Measurements from ENCODE around the gene SLITRK1.

Gene SLITRK1

DNA sequence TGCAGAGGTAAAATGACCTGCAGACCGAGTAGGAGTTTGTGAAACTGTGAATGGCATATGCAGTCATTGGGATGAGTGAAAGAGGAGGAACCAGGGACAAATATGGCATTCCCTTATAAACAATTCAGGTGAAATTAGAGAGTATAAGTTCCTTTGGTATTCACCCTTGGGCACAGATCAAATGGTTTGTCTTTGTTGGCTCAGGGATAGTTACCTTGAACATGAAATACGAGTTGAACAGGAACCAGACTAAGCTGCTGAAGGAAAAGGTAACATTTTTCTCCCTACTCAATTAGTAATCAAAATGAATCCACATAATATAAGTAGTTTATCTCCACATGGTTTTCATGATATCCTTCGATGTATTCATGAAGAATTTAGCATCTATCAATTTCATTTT is 50.5 kb downstream of the SLITRK1 start:
- H3K4me3 ChIP-seq (ENCODE audit: insufficient read depth in 1 of 2, low read depth in 1 of 2, low read length in 2 of 2): no peak overlapping the region
- no peak for DNase-seq
- H3K23ac ChIP-seq (ENCODE audit: low read length in 2 of 2): no peak overlapping the region
- no peak overlapping the region for H2AK5ac ChIP-seq (ENCODE audit: low read length, severe bottlenecking)
- no peak overlapping the region for H3K4ac ChIP-seq (ENCODE audit: low read depth in 1 of 2, low read length in 2 of 2)
- no peak overlapping the region for H3K4me2 ChIP-seq (ENCODE audit: low read length, poor library complexity, severe bottlenecking)
- no peaks in the 10 kb centered on the region for H3K4me1 ChIP-seq (ENCODE audit: control insufficient read depth, insufficient read depth, low read depth, low read length)
- no peak overlapping the region for H2AFZ ChIP-seq (ENCODE audit: low read depth, low read length)
- H4K8ac ChIP-seq (ENCODE audit: low read length): no peak overlapping the region
- no peak overlapping the region for H3K18ac ChIP-seq (ENCODE audit: low read depth in 1 of 2, low read length in 2 of 2)
- H3K79me1 ChIP-seq (replicated peaks; ENCODE audit: low read length, poor library complexity, severe bottlenecking): no peaks in the 10 kb centered on the region
- H2BK5ac ChIP-seq (ENCODE audit: low read depth, low read length, poor library complexity, severe bottlenecking): no peak overlapping the region
- H3K27me3 ChIP-seq (ENCODE audit: control insufficient read depth in 1 of 2, insufficient read depth in 1 of 2, low read length in 2 of 2): no peaks in the 10 kb centered on the region
- no peak overlapping the region for H2BK120ac ChIP-seq (ENCODE audit: low read depth, low read length)
- 79% methylated on average over 3 of the region's 3 CpGs for WGBS
- no peaks in the 10 kb centered on the region for H3K36me3 ChIP-seq (ENCODE audit: control insufficient read depth in 1 of 2, insufficient read depth in 2 of 2, low read depth in 1 of 2, low read length in 2 of 2)
- H4K91ac ChIP-seq (ENCODE audit: low read length): no peak overlapping the region
- H3K27ac ChIP-seq (ENCODE audit: low read length, poor library complexity, severe bottlenecking): no peak overlapping the region
- H3K14ac ChIP-seq (ENCODE audit: low read length in 2 of 2): no peak overlapping the region
- no peak overlapping the region for H2BK15ac ChIP-seq (ENCODE audit: low read depth, poor library complexity, severe bottlenecking)
- no peak overlapping the region for H3K9ac ChIP-seq (ENCODE audit: low read length)
- H3K9me3 ChIP-seq (ENCODE audit: control insufficient read depth, low read length): peaks cover 2% of the 10 kb centered on the region
- no peak overlapping the region for H2BK12ac ChIP-seq (ENCODE audit: low read length in 2 of 2)

DNA sequence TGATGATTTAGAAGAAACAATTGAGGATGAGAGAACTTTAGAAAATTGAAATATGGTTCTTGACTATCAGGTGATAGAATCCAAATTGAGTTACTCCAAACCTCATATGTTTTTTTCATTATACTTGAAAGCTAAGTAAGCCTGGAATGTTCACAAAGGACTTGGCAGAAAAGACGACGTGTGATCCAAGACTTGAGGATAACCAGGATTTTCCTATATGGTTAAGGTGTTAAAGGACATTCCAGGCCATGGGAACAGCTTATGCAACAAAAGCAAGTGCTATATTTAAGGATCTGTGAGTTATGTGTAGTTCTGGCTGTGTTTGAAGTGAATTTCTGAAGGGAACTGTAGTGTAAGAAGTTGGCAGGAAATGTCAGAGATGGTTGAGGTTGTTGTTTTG is 52.5 kb downstream of the SLITRK1 start:
- H3K23ac ChIP-seq (ENCODE audit: low read length in 2 of 2): no peak overlapping the region
- no peak overlapping the region for H4K91ac ChIP-seq (ENCODE audit: low read length)
- H3K27me3 ChIP-seq (ENCODE audit: control insufficient read depth in 1 of 2, insufficient read depth in 1 of 2, low read length in 2 of 2): no peaks in the 10 kb centered on the region
- H2BK12ac ChIP-seq (ENCODE audit: low read length in 2 of 2): no peak overlapping the region
- H3K27ac ChIP-seq (ENCODE audit: low read length, poor library complexity, severe bottlenecking): no peak overlapping the region
- no peaks in the 10 kb centered on the region for H3K4me1 ChIP-seq (ENCODE audit: control insufficient read depth, insufficient read depth, low read depth, low read length)
- H2BK5ac ChIP-seq (ENCODE audit: low read depth, low read length, poor library complexity, severe bottlenecking): no peak overlapping the region
- H3K9me3 ChIP-seq (ENCODE audit: control insufficient read depth, low read length): peaks cover 2% of the 10 kb centered on the region
- no peak overlapping the region for H3K4ac ChIP-seq (ENCODE audit: low read depth in 1 of 2, low read length in 2 of 2)
- no peak overlapping the region for H2AK5ac ChIP-seq (ENCODE audit: low read length, severe bottlenecking)
- no peak overlapping the region for H3K9ac ChIP-seq (ENCODE audit: low read length)
- H3K36me3 ChIP-seq (ENCODE audit: control insufficient read depth in 1 of 2, insufficient read depth in 2 of 2, low read depth in 1 of 2, low read length in 2 of 2): no peaks in the 10 kb centered on the region
- H2BK120ac ChIP-seq (ENCODE audit: low read depth, low read length): no peak overlapping the region
- H3K14ac ChIP-seq (ENCODE audit: low read length in 2 of 2): no peak overlapping the region
- 71% methylated on average over 2 of the region's 2 CpGs for WGBS
- H3K4me2 ChIP-seq (ENCODE audit: low read length, poor library complexity, severe bottlenecking): no peak overlapping the region
- H2BK15ac ChIP-seq (ENCODE audit: low read depth, poor library complexity, severe bottlenecking): no peak overlapping the region
- H3K79me1 ChIP-seq (replicated peaks; ENCODE audit: low read length, poor library complexity, severe bottlenecking): no peaks in the 10 kb centered on the region
- no peak overlapping the region for H2AFZ ChIP-seq (ENCODE audit: low read depth, low read length)
- H4K8ac ChIP-seq (ENCODE audit: low read length): no peak overlapping the region
- no peak overlapping the region for H3K18ac ChIP-seq (ENCODE audit: low read depth in 1 of 2, low read length in 2 of 2)
- no peak overlapping the region for H3K4me3 ChIP-seq (ENCODE audit: insufficient read depth in 1 of 2, low read depth in 1 of 2, low read length in 2 of 2)
- DNase-seq: no peak

DNA sequence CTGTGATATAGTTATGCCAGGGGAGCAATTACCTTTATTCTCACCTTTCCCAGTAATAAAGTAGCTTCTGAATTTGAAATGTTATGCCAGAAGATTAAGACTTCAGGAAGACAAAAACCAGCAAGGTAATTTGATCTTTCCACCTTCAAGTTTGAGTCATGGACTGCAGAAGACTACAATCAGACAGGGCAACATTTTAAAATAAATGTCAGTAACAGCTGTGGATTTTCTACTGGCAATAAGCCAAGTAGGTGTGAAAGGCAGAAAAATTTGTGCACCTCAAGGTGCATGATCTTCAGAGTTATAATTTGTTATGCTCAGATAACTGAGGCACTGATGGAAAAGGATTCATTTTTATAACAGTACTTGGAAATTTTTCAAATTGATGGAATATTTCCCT is 54.9 kb downstream of the SLITRK1 start:
- Histone ChIP-seq H3K9ac (ENCODE audit: low read length) (no peak overlapping the region), H3K4me2 (ENCODE audit: low read length, poor library complexity, severe bottlenecking) (no peak overlapping the region), H3K36me3 (ENCODE audit: control insufficient read depth in 1 of 2, insufficient read depth in 2 of 2, low read depth in 1 of 2, low read length in 2 of 2) (no peaks in the 10 kb centered on the region), H3K79me1 (replicated peaks; ENCODE audit: low read length, poor library complexity, severe bottlenecking) (no peaks in the 10 kb centered on the region), H3K27me3 (ENCODE audit: control insufficient read depth in 1 of 2, insufficient read depth in 1 of 2, low read length in 2 of 2) (no peaks in the 10 kb centered on the region), H3K4me3 (ENCODE audit: insufficient read depth in 1 of 2, low read depth in 1 of 2, low read length in 2 of 2) (no peak overlapping the region), H2BK15ac (ENCODE audit: low read depth, poor library complexity, severe bottlenecking) (no peak overlapping the region), H4K8ac (ENCODE audit: low read length) (no peak overlapping the region), H3K18ac (ENCODE audit: low read depth in 1 of 2, low read length in 2 of 2) (no peak overlapping the region), H2BK5ac (ENCODE audit: low read depth, low read length, poor library complexity, severe bottlenecking) (no peak overlapping the region), H3K27ac (ENCODE audit: low read length, poor library complexity, severe bottlenecking) (no peak overlapping the region), H2AK5ac (ENCODE audit: low read length, severe bottlenecking) (no peak overlapping the region), H3K9me3 (ENCODE audit: control insufficient read depth, low read length) (peaks cover 10% of the 10 kb centered on the region), H3K23ac (ENCODE audit: low read length in 2 of 2) (no peak overlapping the region), H2BK120ac (ENCODE audit: low read depth, low read length) (no peak overlapping the region), H3K14ac (ENCODE audit: low read length in 2 of 2) (no peak overlapping the region), H2AFZ (ENCODE audit: low read depth, low read length) (no peak overlapping the region), H4K91ac (ENCODE audit: low read length) (no peak overlapping the region), H3K4ac (ENCODE audit: low read depth in 1 of 2, low read length in 2 of 2) (no peak overlapping the region), H3K4me1 (ENCODE audit: control insufficient read depth, insufficient read depth, low read depth, low read length) (peaks cover 3% of the 10 kb centered on the region), H2BK12ac (ENCODE audit: low read length in 2 of 2) (no peak overlapping the region)
- DNase-seq: no peak
